GM19351 (cell line): ENCODE results near the gene STK33.

Experiments
- ATAC-seq: cut with Tn5 transposase; IDR thresholded peaks from one replicate; pipeline ENCODE4 v1.9.1; 2021; ENCODE audit warnings: mild to moderate bottlenecking, moderate library complexity; ENCODE audit not compliant: unreplicated experiment

Gene STK33

GRCh38 chr11:8604078-8604723, 10.2 kb upstream of the STK33 start:
- peak; percentile 92 for ATAC-seq

GRCh38 chr11:8603696-8604077, 9.7 kb upstream of the STK33 start:
- ATAC-seq = peak; percentile 16

- no peak for ATAC-seq
These were observed 7.5 kb upstream of the STK33 start for GRCh38 chr11:8601376-8602133.

- ATAC-seq = no peak
These were observed 4.5 kb upstream of the STK33 start for GRCh38 chr11:8598506-8598905.

GRCh38 chr11:8597182-8597581, 3.2 kb upstream of the STK33 start:
- ATAC-seq = no peak

GRCh38 chr11:8596504-8597046, 2.5 kb upstream of the STK33 start:
- no peak for ATAC-seq

- peak; percentile 30 for ATAC-seq
These were observed 573 bp downstream of the STK33 start for GRCh38 chr11:8593455-8593854.

GRCh38 chr11:8587915-8588314, 6.1 kb downstream of the STK33 start:
- no peak for ATAC-seq

GRCh38 chr11:8586805-8587204, 7.2 kb downstream of the STK33 start:
- ATAC-seq = no peak

GRCh38 chr11:8586184-8586583, 7.8 kb downstream of the STK33 start:
- no peak for ATAC-seq

GRCh38 chr11:8584511-8584910, 9.5 kb downstream of the STK33 start:
- ATAC-seq = no peak

GRCh38 chr11:8584082-8584481, 9.9 kb downstream of the STK33 start:
- ATAC-seq = no peak

GRCh38 chr11:8581300-8581699, 12.7 kb downstream of the STK33 start:
- no peak for ATAC-seq

GRCh38 chr11:8577791-8578581, 16.0 kb downstream of the STK33 start:
- no peak for ATAC-seq

GRCh38 chr11:8574798-8575197, 19.2 kb downstream of the STK33 start:
- ATAC-seq = no peak

GRCh38 chr11:8573777-8574176, 20.3 kb downstream of the STK33 start:
- no peak for ATAC-seq

- ATAC-seq = no peak
These were observed 26.3 kb downstream of the STK33 start for GRCh38 chr11:8567602-8568198.

- ATAC-seq = peak; percentile 67
These were observed 27.3 kb downstream of the STK33 start for GRCh38 chr11:8566613-8567210.

GRCh38 chr11:8564526-8564925, 29.5 kb downstream of the STK33 start:
- ATAC-seq = no peak

GRCh38 chr11:8561461-8561860, 32.6 kb downstream of the STK33 start:
- no peak for ATAC-seq

- ATAC-seq = no peak
These were observed 35.6 kb downstream of the STK33 start for GRCh38 chr11:8558436-8558835.
